Activated CD4-positive, alpha-beta memory T cell treated with anti-CD3 and anti-CD28 coated beads for 36 hours (primary cell): ENCODE measurements around the gene UIMC1. TPM values are rescaled to one million over a fixed set of nuclear protein-coding genes. Genes with fewer than 3 reads are reported as not detected.
A peak's percentile ranks its signal among the peaks of the same experiment; 100 is the strongest.
"Not testable (repeated sequence)": the region's sequence is repeated elsewhere in the genome, so short reads cannot be mapped to it uniquely, and the experiment has no call there.

Experiments
- CTCF ChIA-PET: fragments of 350-600 bp; sonication (Branson Sonifier 250); formaldehyde crosslinking; loops from one replicate; lab custom pipeline; 2021; ENCODE audit warnings: antibody characterized with exemption, inconsistent platforms; lab: Charles Lee
- POLR2A ChIA-PET: fragments of 350-600 bp; sonication (Branson Sonifier 250); formaldehyde crosslinking; loops from one replicate; lab custom pipeline; 2021; ENCODE audit warnings: antibody characterized with exemption; lab: Charles Lee
- DNase-seq: peaks from one replicate; pipeline ENCODE4 v3.0.0-alpha.2; 2020
- H3K27ac Mint-ChIP-seq: one replicate; pipeline ENCODE4 v1.8.0; 2021; ENCODE audit warnings: mixed read lengths
- H3K27me3 Mint-ChIP-seq: one replicate; pipeline ENCODE4 v1.8.0; 2021; ENCODE audit warnings: mixed read lengths
- H3K36me3 Mint-ChIP-seq: one replicate; pipeline ENCODE4 v1.8.0; 2021; ENCODE audit warnings: mixed read lengths
- H3K4me1 Mint-ChIP-seq: one replicate; pipeline ENCODE4 v1.8.0; 2021; ENCODE audit warnings: low read depth, mixed read lengths
- H3K4me3 Mint-ChIP-seq: one replicate; pipeline ENCODE4 v1.8.0; 2021; ENCODE audit warnings: mild to moderate bottlenecking, mixed read lengths
- H3K9me3 Mint-ChIP-seq: one replicate; pipeline ENCODE4 v1.8.0; 2021; ENCODE audit warnings: mixed read lengths
- intact Hi-C: fragments of 100-400 bp; cut with micrococcal nuclease; formaldehyde crosslinking; loops from one replicate; pipeline ENCODE4 v1.15.1; 2023
- total RNA-seq, 2 experiments: library from RNA; stranded (reverse); gene quantifications; one replicate each; pipeline ENCODE4 v1.2.3, GENCODE V29; 2021

Gene UIMC1
- total RNA-seq, 2 experiments from 2014 or later: 52.9 to 53.5 TPM

GRCh38 chr5:176873011-176873410 is 133.6 kb downstream of the UIMC1 start:
- H3K27me3 Mint-ChIP-seq: peaks cover 19% of the 10 kb centered on the region
- H3K4me1 Mint-ChIP-seq, DNase-seq, CTCF ChIA-PET, H3K9me3 Mint-ChIP-seq, H3K4me3 Mint-ChIP-seq, H3K36me3 Mint-ChIP-seq, POLR2A ChIA-PET, intact Hi-C loops: not testable (repeated sequence)
- H3K27ac Mint-ChIP-seq: peak overlapping the region; percentile 34

- H3K9me3 Mint-ChIP-seq, H3K36me3 Mint-ChIP-seq, DNase-seq, H3K27ac Mint-ChIP-seq, POLR2A ChIA-PET, CTCF ChIA-PET, intact Hi-C loops, H3K4me1 Mint-ChIP-seq, H3K4me3 Mint-ChIP-seq: not testable (repeated sequence)
- peaks cover 19% of the 10 kb centered on the region for H3K27me3 Mint-ChIP-seq
These were observed 134.0 kb downstream of the UIMC1 start for GRCh38 chr5:176872586-176872985.

- H3K27ac Mint-ChIP-seq: not testable (repeated sequence)
These were observed 135.9 kb downstream of the UIMC1 start for GRCh38 chr5:176870644-176871043.

GRCh38 chr5:176870110-176870591 is 136.4 kb downstream of the UIMC1 start:
- CTCF ChIA-PET: no interaction called here
- Mint-ChIP-seq H3K36me3 (no peaks in the 10 kb centered on the region), H3K4me1 (no peaks in the 10 kb centered on the region), H3K27ac (no peak overlapping the region), H3K9me3 (peaks cover 4% of the 10 kb centered on the region), H3K27me3 (peaks cover 21% of the 10 kb centered on the region), H3K4me3 (no peak overlapping the region)
- intact Hi-C loops: no loop called here
- POLR2A ChIA-PET: no interaction called here
- DNase-seq: no peak

More at GRCh38 chr5:176870644-176871043, 135.9 kb downstream of the UIMC1 start:
- H3K36me3 Mint-ChIP-seq, H3K4me3 Mint-ChIP-seq, CTCF ChIA-PET, POLR2A ChIA-PET, H3K4me1 Mint-ChIP-seq, DNase-seq, intact Hi-C loops, H3K9me3 Mint-ChIP-seq: not testable (repeated sequence)
- peaks cover 23% of the 10 kb centered on the region for H3K27me3 Mint-ChIP-seq

- DNase-seq: no peak
- H3K9me3 Mint-ChIP-seq: peaks cover 4% of the 10 kb centered on the region
- ChIA-PET CTCF (no interaction called here), POLR2A (no interaction called here)
- no peak overlapping the region for H3K27ac Mint-ChIP-seq
- no peaks in the 10 kb centered on the region for H3K4me1 Mint-ChIP-seq
- H3K27me3 Mint-ChIP-seq: peaks cover 16% of the 10 kb centered on the region
- no peak overlapping the region for H3K4me3 Mint-ChIP-seq
- intact Hi-C loops: no loop called here
- no peaks in the 10 kb centered on the region for H3K36me3 Mint-ChIP-seq
These were observed 137.0 kb downstream of the UIMC1 start for GRCh38 chr5:176869501-176870109.

GRCh38 chr5:176868731-176869130 is 137.8 kb downstream of the UIMC1 start:
- ChIA-PET POLR2A (no interaction called here), CTCF (no interaction called here)
- H3K4me1 Mint-ChIP-seq: no peaks in the 10 kb centered on the region
- H3K27ac Mint-ChIP-seq: no peak overlapping the region
- intact Hi-C loops: no loop called here
- H3K9me3 Mint-ChIP-seq: peaks cover 4% of the 10 kb centered on the region
- no peak overlapping the region for H3K4me3 Mint-ChIP-seq
- DNase-seq: no peak
- H3K27me3 Mint-ChIP-seq: peaks cover 20% of the 10 kb centered on the region
- no peaks in the 10 kb centered on the region for H3K36me3 Mint-ChIP-seq

GRCh38 chr5:176868126-176868525 is 138.5 kb downstream of the UIMC1 start:
- H3K36me3 Mint-ChIP-seq: no peaks in the 10 kb centered on the region
- peaks cover 22% of the 10 kb centered on the region for H3K27me3 Mint-ChIP-seq
- intact Hi-C loops: no loop called here
- H3K9me3 Mint-ChIP-seq: peaks cover 2% of the 10 kb centered on the region
- no peak for DNase-seq
- CTCF ChIA-PET: no interaction called here
- POLR2A ChIA-PET: no interaction called here
- H3K4me1 Mint-ChIP-seq: no peaks in the 10 kb centered on the region
- H3K27ac Mint-ChIP-seq: no peak overlapping the region
- no peak overlapping the region for H3K4me3 Mint-ChIP-seq

- no peaks in the 10 kb centered on the region for H3K4me1 Mint-ChIP-seq
- ChIA-PET POLR2A (no interaction called here), CTCF (no interaction called here)
- H3K27ac Mint-ChIP-seq: no peak overlapping the region
- H3K4me3 Mint-ChIP-seq: no peak overlapping the region
- no peak for DNase-seq
- intact Hi-C loops: no loop called here
- no peaks in the 10 kb centered on the region for H3K9me3 Mint-ChIP-seq
- peaks cover 29% of the 10 kb centered on the region for H3K27me3 Mint-ChIP-seq
- no peaks in the 10 kb centered on the region for H3K36me3 Mint-ChIP-seq
These were observed 139.8 kb downstream of the UIMC1 start for GRCh38 chr5:176866707-176867310.

- POLR2A ChIA-PET: no interaction called here
- Mint-ChIP-seq H3K4me3 (no peak overlapping the region), H3K4me1 (no peaks in the 10 kb centered on the region), H3K27me3 (peaks cover 30% of the 10 kb centered on the region), H3K36me3 (no peaks in the 10 kb centered on the region), H3K27ac (no peak overlapping the region), H3K9me3 (no peaks in the 10 kb centered on the region)
- intact Hi-C loops: no loop called here
- CTCF ChIA-PET: no interaction called here
- no peak for DNase-seq
These were observed 140.6 kb downstream of the UIMC1 start for GRCh38 chr5:176865964-176866363.

- Mint-ChIP-seq H3K27ac (no peak overlapping the region), H3K27me3 (peaks cover 31% of the 10 kb centered on the region), H3K9me3 (no peaks in the 10 kb centered on the region), H3K36me3 (no peaks in the 10 kb centered on the region), H3K4me3 (no peak overlapping the region), H3K4me1 (no peaks in the 10 kb centered on the region)
- ChIA-PET POLR2A (no interaction called here), CTCF (interaction anchor here (1.7 kb wide), 1 partner anchor 204 kb away, joined by 6 read pairs; no protein-coding TSS in a partner anchor)
- intact Hi-C loops: no loop called here
- DNase-seq: no peak
These were observed 141.8 kb downstream of the UIMC1 start for GRCh38 chr5:176864755-176865154.

GRCh38 chr5:176863765-176864098 is 142.8 kb downstream of the UIMC1 start:
- H3K36me3 Mint-ChIP-seq: no peaks in the 10 kb centered on the region
- peaks cover 31% of the 10 kb centered on the region for H3K27me3 Mint-ChIP-seq
- no peaks in the 10 kb centered on the region for H3K4me1 Mint-ChIP-seq
- ChIA-PET POLR2A (no interaction called here), CTCF (interaction anchor here (1.7 kb wide), 1 partner anchor 203 kb away, joined by 6 read pairs; no protein-coding TSS in a partner anchor)
- no peak overlapping the region for H3K4me3 Mint-ChIP-seq
- H3K9me3 Mint-ChIP-seq: no peaks in the 10 kb centered on the region
- H3K27ac Mint-ChIP-seq: no peak overlapping the region
- no peak for DNase-seq
- intact Hi-C loops: no loop called here

GRCh38 chr5:176863041-176863764 is 143.4 kb downstream of the UIMC1 start:
- peaks cover 31% of the 10 kb centered on the region for H3K27me3 Mint-ChIP-seq
- H3K27ac Mint-ChIP-seq: no peak overlapping the region
- intact Hi-C loops: no loop called here
- no peaks in the 10 kb centered on the region for H3K4me1 Mint-ChIP-seq
- H3K9me3 Mint-ChIP-seq: no peaks in the 10 kb centered on the region
- DNase-seq: no peak
- ChIA-PET CTCF (interaction anchor here (1.7 kb wide), 1 partner anchor 202 kb away, joined by 6 read pairs; no protein-coding TSS in a partner anchor), POLR2A (no interaction called here)
- no peaks in the 10 kb centered on the region for H3K36me3 Mint-ChIP-seq
- no peak overlapping the region for H3K4me3 Mint-ChIP-seq
